Gastroesophageal sphincter (tissue), 4 donors: Measurements from ENCODE around the gene ALDOA. TPM values are rescaled to one million over a fixed set of nuclear protein-coding genes. Genes with fewer than 3 reads are reported as not detected.

ENCODE experiments used
- ATAC-seq: fragments of 150-250 bp; one replicate; pipeline ENCODE4 v1.9.1; 2016; ENCODE audit warnings: mild to moderate bottlenecking, moderate library complexity
- H3K27ac ChIP-seq, 4 donors: fragments of 200-600 bp; sonication (generic) in 3 of 4; 1 replicate in 3 of 4; 2 replicates in 1 of 4; pipeline ENCODE4 v1.5.1; 2016 to 2019
- H3K27me3 ChIP-seq: fragments of 200-600 bp; sonication (generic); one replicate; pipeline ENCODE4 v1.5.1; 2019
- H3K36me3 ChIP-seq, 2 donors: fragments of 200-600 bp; sonication (generic); one replicate each; pipeline ENCODE4 v1.5.1; 2019; ENCODE audit warnings: control low read depth in 1 of 2
- H3K4me1 ChIP-seq, 3 donors: fragments of 200-600 bp; sonication (generic); 1 replicate in 2 of 3; 2 replicates in 1 of 3; pipeline ENCODE4 v1.5.1; 2016 to 2019; ENCODE audit warnings: control low read depth in 2 of 3
- H3K4me3 ChIP-seq, 2 donors: fragments of 200-600 bp; sonication (generic); one replicate each; pipeline ENCODE4 v1.5.1; 2019; ENCODE audit warnings: mild to moderate bottlenecking in 1 of 2, moderate library complexity in 1 of 2
- H3K9me3 ChIP-seq, 3 donors: fragments of 200-600 bp; sonication (generic); one replicate each; pipeline ENCODE4 v1.5.1; 2017 to 2019; ENCODE audit warnings: control low read depth in 2 of 3
- CTCF ChIP-seq, 4 experiments: fragments of 200-600 bp in 2 of 4; fragments of 450-650 bp in 2 of 4; sonication (generic) in 1 of 4; IDR thresholded peaks; one replicate each; pipeline ENCODE4 v1.5.1; 2017 to 2019; ENCODE audit warnings: antibody characterized with exemption in 4 of 4, mild to moderate bottlenecking in 2 of 4, moderate library complexity in 2 of 4
- EP300 ChIP-seq: sonication (generic); formaldehyde crosslinking; IDR thresholded peaks from one replicate; pipeline ENCODE4 v1.6.1; 2017; ENCODE audit warnings: antibody characterized with exemption, mild to moderate bottlenecking
- POLR2A ChIP-seq, 2 donors: fragments of 450-650 bp; IDR thresholded peaks; one replicate each; pipeline ENCODE4 v1.6.1; 2017; ENCODE audit warnings: antibody characterized with exemption in 2 of 2, mild to moderate bottlenecking in 2 of 2, moderate library complexity in 1 of 2
- POLR2AphosphoS5 ChIP-seq: sonication (generic); formaldehyde crosslinking; IDR thresholded peaks from one replicate; pipeline ENCODE4 v1.6.1; 2017; ENCODE audit warnings: antibody characterized with exemption
- WGBS, 2 donors: methylation state at CpG; one replicate each; pipeline ENCODE4 v1.1.5; 2018; ENCODE audit warnings: low coverage in 1 of 2; 5-methylcytosine and 5-hydroxymethylcytosine counted together
- total RNA-seq, 4 donors: library from RNA; depleted of rRNA; stranded (reverse); fragments of >200 nt; gene quantifications; one replicate each; pipeline ENCODE4 v1.1.0, GENCODE V29; 2016

The ALDOA gene
- total RNA-seq, 4 donors from 2014 or later = 1,018 to 1,914 (median 1,258) TPM

GRCh38 chr16:30063893-30064728 lies 1.4 kb upstream of the ALDOA start:
- H3K4me1 ChIP-seq = peaks cover 0 to 63% (median 37%) of the 10 kb centered on the region in 3 donors
- peak overlapping the region; percentile 60 to 96 for H3K4me3 ChIP-seq
- no peaks in the 10 kb centered on the region for H3K27me3 ChIP-seq
- ATAC-seq = peak; percentile 11
- peak overlapping the region; percentile 93 to 99 (median 97) for H3K27ac ChIP-seq
- H3K9me3 ChIP-seq = no peaks in the 10 kb centered on the region
- peaks cover 0 to 25% of the 10 kb centered on the region in 2 donors for H3K36me3 ChIP-seq
- TF ChIP-seq CTCF (IDR thresholded peaks at IDR 0.05) = peak in 2 of 4 experiments; percentile 31 to 67
- peak; percentile 59 for TF ChIP-seq POLR2AphosphoS5
- TF ChIP-seq POLR2A (IDR thresholded peaks at IDR 0.05) = peak in 1 of 2 donors; percentile 54
- no peak for TF ChIP-seq EP300
- WGBS, 2 donors = 0 to 2% methylated on average over 7 of the region's 27 CpGs

GRCh38 chr16:30064729-30065101 lies 845 bp upstream of the ALDOA start:
- H3K4me1 ChIP-seq = peaks cover 0 to 67% (median 43%) of the 10 kb centered on the region in 3 donors
- H3K4me3 ChIP-seq = peak overlapping the region; percentile 60 to 96
- no peak for ATAC-seq
- no peaks in the 10 kb centered on the region for H3K9me3 ChIP-seq
- WGBS, 2 donors = 0% methylated on average over 2 to 10 of the region's 25 CpGs
- H3K36me3 ChIP-seq = peaks cover 0 to 31% of the 10 kb centered on the region in 2 donors
- H3K27ac ChIP-seq = peak overlapping the region; percentile 93 to 99 (median 97)
- TF ChIP-seq CTCF (IDR thresholded peaks at IDR 0.05) (no peak), POLR2AphosphoS5 (no peak), POLR2A (IDR thresholded peaks at IDR 0.05) (no peak), EP300 (no peak)
- H3K27me3 ChIP-seq = no peaks in the 10 kb centered on the region

- H3K9me3 ChIP-seq = no peaks in the 10 kb centered on the region
- H3K4me3 ChIP-seq = peak overlapping the region; percentile 88 to 96
- peaks cover 0 to 45% of the 10 kb centered on the region in 2 donors for H3K36me3 ChIP-seq
- TF ChIP-seq POLR2A (IDR thresholded peaks at IDR 0.05) = no peak
- no peak for TF ChIP-seq CTCF (IDR thresholded peaks at IDR 0.05)
- no peak for TF ChIP-seq POLR2AphosphoS5
- no peak for TF ChIP-seq EP300
- peak overlapping the region; percentile 97 to 99 (median 97) for H3K27ac ChIP-seq
- WGBS, 2 donors = 0% methylated on average over 11 of the region's 44 CpGs; no CpG with 5 or more reads in 1 of the 2 donors
- no peaks in the 10 kb centered on the region for H3K27me3 ChIP-seq
- ATAC-seq = peak; percentile 11
- H3K4me1 ChIP-seq = peaks cover 0 to 67% (median 37%) of the 10 kb centered on the region in 3 donors
These were observed 592 bp downstream of the ALDOA start for GRCh38 chr16:30065943-30066760.

GRCh38 chr16:30066761-30067583 lies 1.4 kb downstream of the ALDOA start:
- WGBS, 2 donors = 20% methylated on average over 2 of the region's 21 CpGs
- H3K4me1 ChIP-seq = peaks cover 0 to 73% (median 37%) of the 10 kb centered on the region in 3 donors
- H3K36me3 ChIP-seq = peaks cover 0 to 54% of the 10 kb centered on the region in 2 donors
- peak overlapping the region; percentile 88 to 96 for H3K4me3 ChIP-seq
- H3K27me3 ChIP-seq = no peaks in the 10 kb centered on the region
- ATAC-seq = no peak
- H3K27ac ChIP-seq = peak overlapping the region; percentile 97 to 99 (median 97)
- no peaks in the 10 kb centered on the region for H3K9me3 ChIP-seq
- no peak for TF ChIP-seq POLR2AphosphoS5
- no peak for TF ChIP-seq POLR2A (IDR thresholded peaks at IDR 0.05)
- no peak for TF ChIP-seq CTCF (IDR thresholded peaks at IDR 0.05)
- no peak for TF ChIP-seq EP300
